ENCODE results near the gene C19orf38. TPM values are rescaled to one million over a fixed set of nuclear protein-coding genes. Genes with fewer than 3 reads are reported as not detected.
A peak's percentile ranks its signal among the peaks of the same experiment; 100 is the strongest.
"Not testable (repeated sequence)": the region's sequence is repeated elsewhere in the genome, so short reads cannot be mapped to it uniquely, and the experiment has no call there.

C19orf38 gene
- polyA plus RNA-seq, 3 donors: 1.6 to 1.8 (median 1.7) TPM

DNA sequence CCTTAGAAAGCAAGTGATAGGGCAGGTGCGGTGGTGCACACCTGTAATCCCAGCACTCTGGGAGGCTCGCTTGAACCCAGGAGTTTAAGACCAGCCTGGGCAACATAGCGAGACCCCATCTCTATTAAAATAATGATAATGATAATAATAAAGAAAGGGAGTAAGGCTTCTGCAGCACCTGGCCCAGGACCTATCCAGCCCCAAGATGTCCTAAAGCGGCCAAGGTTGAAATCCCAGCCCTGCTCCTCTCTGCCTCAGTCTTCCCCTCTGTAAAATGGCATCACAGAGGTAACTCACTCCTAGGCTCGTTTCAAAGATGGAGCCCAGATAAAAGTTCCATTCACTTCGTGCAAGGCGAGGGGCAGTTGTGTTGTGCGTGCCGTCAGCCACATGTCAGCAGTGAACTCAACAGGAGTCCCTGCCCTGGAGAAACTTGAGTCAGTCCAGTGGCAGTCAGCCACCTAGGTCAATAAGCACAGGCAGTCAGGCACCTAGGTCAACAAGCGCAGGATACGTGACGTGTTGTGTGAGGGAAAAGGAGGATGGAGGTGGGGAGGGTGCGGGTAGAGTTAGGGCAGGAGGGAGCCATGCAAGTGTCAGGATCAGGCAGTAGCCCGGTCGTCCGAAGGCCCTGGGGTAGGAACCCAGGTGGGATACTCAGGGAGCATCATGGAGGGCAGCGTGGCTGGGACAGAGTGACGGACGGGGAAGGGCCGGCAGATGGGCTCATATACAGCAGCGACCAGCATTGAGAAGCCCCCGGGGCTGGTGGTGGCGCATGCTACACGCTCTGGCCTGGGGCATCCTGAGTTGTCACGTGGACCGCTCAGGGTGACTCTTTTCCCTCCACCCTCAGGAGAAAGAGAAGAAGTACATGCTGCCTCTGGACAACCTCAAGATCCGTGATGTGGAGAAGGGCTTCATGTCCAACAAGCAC lies 28.8 kb upstream of the C19orf38 start:
- no peak for DNase-seq (ENCODE audit: low read depth in 3 of 3, low spot score in 2 of 3)

DNA sequence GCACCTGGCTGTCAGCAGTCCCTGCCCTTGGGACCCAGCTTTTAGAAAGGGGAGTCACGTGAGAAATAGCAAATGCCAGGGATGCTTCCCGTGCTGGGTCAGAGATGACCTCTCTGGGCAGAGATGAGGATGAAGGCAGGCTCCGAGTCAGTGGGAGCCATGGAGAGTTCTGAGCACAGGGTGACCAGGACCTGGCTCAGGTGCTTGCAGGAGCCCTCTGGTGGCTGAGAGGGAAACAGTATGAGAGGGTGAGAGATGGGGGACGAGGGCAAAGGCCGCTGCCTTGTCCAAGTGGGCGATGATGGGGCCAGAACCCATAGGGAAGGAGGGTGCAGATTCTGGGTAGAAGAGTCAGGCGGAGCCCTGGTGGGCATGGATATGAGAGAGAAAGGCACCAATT lies 28.0 kb upstream of the C19orf38 start:
- DNase-seq (ENCODE audit: low read depth in 3 of 3, low spot score in 2 of 3): no peak

DNA sequence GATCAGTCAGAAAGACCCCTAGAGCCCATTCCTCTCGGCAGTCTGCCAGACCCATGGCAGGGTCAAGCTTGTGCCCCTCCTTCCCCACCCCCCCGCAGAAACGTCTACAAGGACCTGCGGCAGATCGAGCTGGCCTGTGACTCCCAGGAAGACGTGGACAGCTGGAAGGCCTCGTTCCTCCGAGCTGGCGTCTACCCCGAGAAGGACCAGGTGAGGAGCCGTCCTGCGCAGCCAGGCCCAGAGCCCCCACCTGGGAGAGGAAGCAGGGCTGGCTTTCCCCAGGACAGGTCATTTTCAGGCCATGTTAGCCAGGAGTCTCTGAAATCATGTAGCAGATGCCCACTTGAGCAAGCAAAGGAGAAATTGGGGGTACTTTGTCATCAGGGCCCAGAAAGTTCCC lies 24.5 kb upstream of the C19orf38 start:
- no peak for DNase-seq (ENCODE audit: low read depth in 3 of 3, low spot score in 2 of 3)

DNA sequence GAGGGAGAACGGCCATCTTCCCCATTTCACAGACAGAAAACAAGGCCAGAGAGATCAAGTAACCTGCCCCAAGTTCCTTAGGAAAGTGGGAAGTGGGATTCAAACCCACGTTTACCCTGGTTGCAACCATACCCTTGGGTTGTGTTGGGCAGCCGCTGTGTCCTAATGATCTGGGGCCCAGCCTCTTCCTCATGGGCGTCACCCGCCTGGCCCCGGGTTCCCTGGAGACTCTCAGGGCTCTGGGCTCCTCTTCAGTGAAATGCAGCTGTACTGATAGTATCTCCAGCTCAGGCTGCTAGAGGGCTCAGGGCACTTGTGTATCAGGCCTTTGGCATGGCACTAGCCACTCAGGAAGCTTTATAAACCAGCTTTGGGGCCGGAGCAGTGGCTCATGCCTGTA lies 22.0 kb upstream of the C19orf38 start:
- no peak for DNase-seq (ENCODE audit: low read depth in 3 of 3, low spot score in 2 of 3)

DNA sequence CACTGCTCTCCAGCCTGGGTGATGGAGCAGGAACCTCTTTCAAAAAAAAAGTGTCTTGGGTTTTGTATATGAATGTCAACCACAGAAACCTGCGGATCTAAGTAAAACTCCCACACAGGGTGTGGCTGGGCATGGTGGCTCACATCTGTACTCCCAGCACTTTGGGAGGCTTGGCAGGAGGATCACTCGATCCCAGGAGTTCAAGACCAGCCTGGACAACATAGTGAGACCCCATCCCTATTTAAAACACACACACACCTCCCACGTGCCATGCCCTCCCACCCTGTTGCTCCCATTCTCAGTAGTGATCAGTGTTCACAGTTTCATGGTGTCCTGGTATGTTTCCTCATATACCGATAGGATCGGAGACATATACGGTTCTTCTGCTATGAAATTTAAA lies 21.4 kb upstream of the C19orf38 start:
- no peak for DNase-seq (ENCODE audit: low read depth in 3 of 3, low spot score in 2 of 3)

DNA sequence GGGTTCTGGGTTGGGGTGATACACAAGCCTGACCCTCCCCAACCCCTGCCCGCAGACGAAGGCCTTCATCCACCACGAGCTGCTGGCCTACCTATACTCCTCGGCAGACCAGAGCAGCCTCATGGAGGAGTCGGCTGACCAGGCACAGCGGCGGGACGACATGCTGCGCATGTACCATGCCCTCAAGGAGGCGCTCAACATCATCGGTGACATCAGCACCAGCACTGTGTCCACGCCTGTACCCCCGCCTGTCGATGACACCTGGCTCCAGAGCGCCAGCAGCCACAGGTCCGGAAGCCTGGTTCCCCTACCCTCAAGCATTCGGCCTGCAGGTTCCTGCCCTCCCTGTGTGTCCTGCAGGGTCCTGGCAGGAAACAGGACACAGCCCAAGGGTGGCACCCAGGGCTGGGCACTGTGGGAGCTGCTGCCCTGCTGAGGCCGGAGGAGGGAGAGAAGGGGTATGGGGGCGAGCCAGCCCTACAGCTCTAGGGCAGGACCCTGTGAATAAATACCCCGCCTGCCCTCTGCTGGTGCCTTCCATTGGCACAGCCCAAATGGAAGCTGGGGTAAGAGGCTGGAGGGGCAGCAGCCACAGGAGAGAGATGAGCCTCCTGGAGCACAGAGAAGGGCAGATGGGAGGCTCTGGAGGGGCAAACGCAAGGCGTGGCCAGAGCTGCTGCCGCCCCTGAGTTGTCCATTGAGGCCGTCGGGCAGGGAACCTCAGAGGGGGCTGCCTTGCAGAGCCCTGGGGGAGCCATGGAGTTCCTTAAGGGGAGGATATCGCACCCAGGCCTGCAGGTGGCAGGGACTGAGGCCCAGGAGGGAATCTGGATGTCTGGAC lies 19.0 kb upstream of the C19orf38 start:
- DNase-seq (ENCODE audit: low read depth in 3 of 3, low spot score in 2 of 3): no peak

DNA sequence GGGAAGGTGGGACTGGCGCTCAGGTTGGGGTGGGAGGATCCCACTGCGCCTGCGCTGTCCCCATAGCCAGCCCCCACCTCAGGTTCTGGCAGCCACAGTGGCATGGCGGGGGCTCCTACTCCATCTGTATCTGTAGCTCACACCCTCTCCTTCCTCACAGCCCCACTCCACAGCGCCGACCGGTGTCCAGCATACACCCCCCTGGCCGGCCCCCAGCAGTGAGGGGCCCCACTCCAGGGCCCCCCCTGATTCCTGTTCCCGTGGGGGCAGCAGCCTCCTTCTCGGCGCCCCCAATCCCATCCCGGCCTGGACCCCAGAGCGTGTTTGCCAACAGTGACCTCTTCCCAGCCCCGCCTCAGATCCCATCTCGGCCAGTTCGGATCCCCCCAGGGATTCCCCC lies 18.2 kb upstream of the C19orf38 start:
- DNase-seq (ENCODE audit: low read depth in 3 of 3, low spot score in 2 of 3): no peak

DNA sequence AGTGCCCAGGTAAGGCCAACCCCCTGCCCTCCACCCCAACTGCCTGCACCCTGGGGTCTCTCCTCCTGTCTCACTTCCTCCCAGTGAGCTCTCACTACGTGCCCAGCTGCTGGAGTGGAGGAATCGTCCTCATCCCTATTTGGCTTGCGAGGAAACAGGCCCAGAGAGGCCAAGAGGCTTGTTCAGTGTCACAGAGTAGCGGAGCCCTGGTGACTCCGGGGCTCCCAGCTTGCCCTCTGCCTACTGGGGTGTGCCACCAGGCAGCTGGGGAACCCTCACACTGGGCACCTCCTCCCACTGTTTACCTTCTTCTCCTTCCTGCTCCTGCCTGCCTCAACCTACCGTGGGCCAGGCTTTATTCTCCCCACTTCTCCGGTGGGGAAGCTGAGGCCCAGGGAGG lies 17.8 kb upstream of the C19orf38 start:
- no peak for DNase-seq (ENCODE audit: low read depth in 3 of 3, low spot score in 2 of 3)

DNA sequence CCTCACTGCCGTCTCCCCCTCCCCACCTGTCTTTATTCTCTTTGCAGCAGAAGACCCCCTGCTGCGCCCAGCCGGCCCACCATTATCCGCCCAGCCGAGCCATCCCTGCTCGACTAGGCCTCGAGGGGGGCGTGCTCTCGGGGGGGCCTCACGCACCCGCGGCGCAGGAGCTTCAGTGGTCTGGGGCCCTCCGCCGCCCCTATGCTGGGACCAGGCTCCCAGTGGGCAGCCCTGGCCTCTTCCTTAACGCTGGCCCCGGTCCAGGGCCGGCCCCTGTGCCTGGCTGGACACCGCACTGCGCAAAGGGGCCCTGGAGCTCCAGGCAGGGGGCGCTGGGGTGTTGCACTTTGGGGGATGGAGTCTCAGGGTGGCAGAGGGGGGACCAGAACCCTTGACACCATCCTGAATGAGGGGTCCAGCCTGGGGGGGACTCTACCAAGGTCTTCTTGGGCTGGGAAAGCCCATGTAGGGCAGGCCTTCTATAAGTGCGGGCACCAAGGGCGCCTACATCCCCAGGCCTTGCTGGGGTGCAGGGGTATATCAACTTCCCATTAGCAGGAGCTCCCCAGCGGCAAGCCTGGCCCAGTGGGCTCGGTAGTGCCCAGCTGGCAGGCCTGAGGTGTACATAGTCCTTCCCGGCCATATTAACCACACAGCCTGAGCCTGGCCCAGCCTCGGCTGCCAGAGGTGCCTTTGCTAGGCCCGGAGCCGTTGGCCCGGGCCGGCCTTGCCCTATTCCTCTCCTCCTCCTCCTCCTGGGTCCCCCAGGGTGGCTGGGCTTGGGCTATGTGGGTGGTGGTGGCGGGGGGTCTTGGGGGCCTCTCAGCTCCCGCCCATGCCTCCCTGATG lies 17.1 kb upstream of the C19orf38 start:
- DNase-seq (ENCODE audit: low read depth in 3 of 3, low spot score in 2 of 3): no peak

DNA sequence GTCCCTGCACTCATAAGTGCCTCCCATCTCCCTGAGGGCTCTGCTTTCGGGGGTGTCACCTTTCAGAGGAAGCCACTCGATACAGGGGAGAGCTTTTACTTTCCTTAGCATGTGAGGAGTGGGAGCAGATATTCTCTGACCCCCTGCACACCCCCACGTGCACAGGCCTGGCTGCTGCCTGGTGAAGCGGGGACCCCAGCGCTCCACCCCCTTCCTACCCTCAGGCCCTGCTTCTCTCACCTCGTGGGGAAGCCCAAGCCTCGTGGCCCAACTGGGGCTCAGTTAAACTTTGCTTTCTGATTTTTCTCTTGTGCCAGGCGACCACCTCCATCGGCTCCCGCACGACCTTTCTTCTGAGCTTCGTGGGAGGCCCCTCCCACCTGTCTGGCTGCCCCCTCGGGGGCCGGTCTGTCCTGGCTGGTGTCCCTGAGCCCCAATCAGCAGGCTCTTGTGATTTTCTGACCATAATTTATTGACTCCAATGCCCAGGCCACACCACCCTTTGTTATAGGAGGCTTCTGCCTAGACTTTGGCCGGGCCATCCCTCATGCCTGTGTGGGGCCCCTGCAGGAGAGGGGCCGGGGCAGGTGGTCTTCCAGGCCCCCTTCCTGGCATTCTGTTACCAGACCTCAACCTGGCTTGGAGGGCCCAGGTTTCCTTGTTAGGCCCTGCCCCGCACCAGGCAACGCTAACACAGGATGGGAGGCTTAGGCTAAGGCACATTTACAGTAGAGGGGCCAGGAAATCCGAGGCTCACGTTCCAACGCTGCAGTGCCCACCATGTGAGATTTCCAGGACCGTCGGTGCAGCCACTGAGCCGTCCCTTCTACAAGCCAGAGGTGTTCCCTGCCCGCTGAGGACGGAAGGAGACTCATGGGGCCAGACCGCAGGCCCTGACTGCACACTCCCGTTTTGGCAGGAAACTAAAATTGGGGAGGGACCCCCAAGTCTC lies 16.0 kb upstream of the C19orf38 start:
- no peak for DNase-seq (ENCODE audit: low read depth in 3 of 3, low spot score in 2 of 3)

DNA sequence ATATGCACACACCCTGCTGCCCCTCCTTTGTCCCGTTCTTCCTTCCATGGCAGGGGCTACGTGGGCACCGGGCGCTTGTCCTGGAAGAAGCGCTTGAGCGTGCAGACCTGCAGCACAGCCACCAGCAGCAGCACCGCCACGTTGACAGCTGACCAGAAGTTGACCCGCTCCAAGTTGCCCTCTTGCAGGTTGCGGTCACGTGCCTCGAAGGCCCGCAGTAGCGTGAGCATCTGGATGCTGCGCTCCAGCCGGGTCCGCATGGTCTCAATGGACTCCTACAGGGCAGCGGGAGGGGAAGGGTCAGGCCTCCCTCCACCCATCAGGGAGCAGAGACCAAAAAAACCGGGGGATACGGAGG lies 15.3 kb upstream of the C19orf38 start:
- DNase-seq (ENCODE audit: low read depth in 3 of 3, low spot score in 2 of 3): no peak

DNA sequence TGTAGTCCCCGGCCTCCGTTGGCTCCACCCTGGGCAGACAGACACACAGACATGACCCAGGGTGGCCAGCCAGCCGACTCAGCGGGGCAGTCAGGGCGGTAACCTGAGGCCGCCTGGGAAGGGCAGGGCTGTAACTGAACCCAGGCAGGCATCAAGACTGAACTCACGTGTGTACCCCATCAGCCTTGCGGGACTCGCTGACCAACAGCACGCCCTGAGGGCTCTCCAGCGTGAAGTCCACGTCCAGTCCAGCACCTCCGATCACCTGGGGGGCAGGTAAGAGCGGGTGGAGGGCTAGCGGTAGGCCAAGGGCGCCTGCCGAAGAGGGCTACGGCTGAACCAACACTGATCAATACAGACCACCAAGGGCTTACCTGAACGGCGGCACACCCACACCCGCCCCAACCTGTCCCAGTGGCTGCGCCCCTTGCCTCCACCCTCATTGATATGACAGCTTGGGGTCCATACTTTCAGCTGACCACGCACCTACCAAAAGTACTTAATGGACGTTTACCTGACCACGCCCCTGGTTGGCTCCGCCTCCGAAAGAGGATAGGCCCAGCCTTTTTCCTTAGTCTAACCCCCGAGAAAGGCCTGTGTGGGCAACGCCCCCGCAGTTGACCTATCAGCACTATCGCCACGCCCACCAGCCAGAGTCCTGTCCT lies 13.0 kb upstream of the C19orf38 start:
- no peak for DNase-seq (ENCODE audit: low read depth in 3 of 3, low spot score in 2 of 3)

DNA sequence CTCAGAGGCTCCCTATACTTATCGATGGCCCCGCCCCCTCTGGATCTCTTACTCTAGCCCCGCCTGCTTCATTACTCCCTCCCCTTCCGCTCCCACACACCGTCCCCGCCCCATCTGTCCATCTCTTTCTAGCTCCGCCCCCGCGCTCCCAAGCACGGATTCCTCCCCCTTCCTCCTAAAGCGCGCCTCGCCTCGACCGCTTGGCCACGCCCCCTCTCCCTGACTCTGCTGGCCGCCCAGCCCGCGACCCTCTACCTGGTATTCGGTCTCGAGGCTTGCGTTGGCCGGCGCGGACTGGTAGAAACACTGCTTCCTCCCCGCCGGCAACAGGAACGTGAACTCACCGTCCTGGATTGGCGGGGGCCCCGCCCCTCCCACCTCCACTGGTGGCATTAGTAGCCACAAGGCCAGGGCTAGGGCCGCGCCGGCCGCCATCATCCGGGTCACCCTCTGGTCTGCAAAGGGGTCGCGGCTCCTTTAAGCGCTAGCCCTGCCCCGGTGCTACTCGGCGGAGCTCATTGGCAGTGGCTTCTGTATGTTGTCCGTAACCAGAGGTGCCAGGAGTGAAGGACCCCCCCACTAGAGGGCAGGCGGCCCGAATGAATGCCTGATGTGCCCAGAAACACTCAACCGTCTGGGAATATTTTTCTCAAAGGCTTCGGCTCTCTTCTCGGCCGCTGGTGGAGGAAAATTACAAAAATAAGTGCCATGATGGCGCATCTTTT lies 12.3 kb upstream of the C19orf38 start, which contains the start of gene TMED1:
Gene TMED1, minus strand, starts transcription at position 459 of the 725 bp plus-strand sequence. Its CDS starts 21 bp downstream, at position 438.
- DNase-seq (ENCODE audit: low read depth in 3 of 3, low spot score in 2 of 3): peak; percentile 93 to 98 (median 98)

DNA sequence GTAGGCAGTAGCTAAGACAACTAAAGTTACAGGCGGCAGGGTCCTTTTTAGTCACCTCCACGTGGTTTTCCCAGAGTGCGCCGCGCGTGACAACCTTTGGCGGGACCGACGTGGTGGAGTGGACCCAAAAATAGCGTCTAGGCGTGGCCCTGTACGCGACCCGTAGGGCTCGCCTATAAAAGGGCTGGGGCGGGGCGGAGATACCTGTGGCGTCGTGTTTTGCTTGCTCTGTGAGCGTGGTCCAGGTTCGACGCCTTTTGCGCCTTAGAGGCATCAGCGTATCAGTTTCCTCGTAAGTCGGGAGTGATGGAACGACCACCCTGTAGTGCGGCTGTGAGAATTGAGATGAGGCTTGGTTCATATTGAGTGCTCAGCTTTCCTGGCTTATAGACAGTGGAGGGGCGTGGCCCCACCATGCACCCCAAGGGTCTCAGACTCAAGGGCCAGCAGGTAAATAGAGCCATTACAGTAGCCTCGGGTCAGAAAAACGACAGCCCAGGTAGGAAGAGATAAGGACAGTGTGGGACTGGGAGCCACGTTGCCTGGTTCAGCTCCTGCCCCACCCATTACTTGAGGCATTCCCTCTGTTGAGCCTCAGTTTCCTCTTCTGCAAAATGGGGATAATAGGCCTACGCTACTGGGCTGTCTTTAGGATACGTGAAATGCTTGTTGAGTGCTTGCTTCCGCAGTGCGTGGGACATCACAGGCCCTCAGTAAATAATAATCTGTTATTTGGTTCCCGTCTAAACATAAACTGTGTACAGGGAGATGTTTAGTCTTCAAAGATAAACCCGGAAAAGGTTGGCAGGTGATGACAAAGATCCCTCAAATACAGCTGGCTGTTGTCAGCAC lies 11.5 kb upstream of the C19orf38 start:
- no peak for DNase-seq (ENCODE audit: low read depth in 3 of 3, low spot score in 2 of 3)

DNA sequence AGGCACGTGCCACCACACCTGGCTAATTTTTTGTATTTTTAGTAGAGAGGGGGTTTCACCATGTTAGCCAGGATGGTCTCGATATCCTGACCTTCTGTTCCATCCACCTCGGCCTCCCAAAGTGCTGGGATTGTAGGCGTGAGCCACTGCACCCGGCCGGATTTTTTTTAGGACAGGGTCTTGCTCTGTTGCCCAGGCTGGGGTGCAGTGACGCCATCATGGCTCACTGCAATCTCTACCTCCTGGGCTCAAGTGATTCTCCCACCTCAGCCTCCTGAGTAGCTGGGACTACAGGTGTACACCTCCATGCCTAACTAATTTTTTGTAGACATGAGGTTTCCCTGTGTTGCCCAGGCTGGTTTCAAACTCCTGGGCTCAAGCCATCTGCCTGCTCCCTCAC lies 10.6 kb upstream of the C19orf38 start:
- not testable (repeated sequence) for DNase-seq (ENCODE audit: low read depth in 3 of 3, low spot score in 2 of 3)

DNA sequence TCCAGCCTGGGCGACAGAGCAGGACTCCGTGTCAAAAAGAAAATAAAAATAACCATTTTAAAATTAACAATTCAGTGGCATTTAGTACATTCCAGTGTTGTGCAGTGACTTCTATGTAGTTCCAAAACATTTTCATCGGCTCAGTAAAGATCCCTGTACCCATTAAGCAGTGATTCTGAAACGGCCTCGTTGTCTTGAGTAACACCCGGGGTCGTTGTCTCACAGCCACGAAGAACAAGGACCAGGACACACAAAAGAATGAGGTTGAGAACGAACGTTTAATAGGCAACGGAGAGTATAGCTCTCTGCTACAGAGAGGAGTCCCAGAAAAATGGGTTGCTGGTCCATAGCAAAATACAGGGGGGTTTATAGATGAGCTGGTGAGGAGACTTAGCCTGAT lies 9.8 kb upstream of the C19orf38 start:
- no peak for DNase-seq (ENCODE audit: low read depth in 3 of 3, low spot score in 2 of 3)
